Measurements from ENCODE around the gene GTF2E1. TPM values are rescaled to one million over a fixed set of nuclear protein-coding genes. Genes with fewer than 3 reads are reported as not detected.
A peak's percentile ranks its signal among the peaks of the same experiment; 100 is the strongest.

Gene GTF2E1
- total RNA-seq (2011; cell fraction: chromatin; rRNA removed; ENCODE audit: low replicate concordance): 12.6 and 25.4 TPM in 2 replicates
- total RNA-seq (2011; cell fraction: nucleolus; rRNA removed): 5.4 and 6.0 TPM in 2 replicates
- total RNA-seq (2011; cell fraction: nucleoplasm; rRNA removed): 10.2 and 10.7 TPM in 2 replicates
- total RNA-seq (2014; rRNA removed) (13.9 and 15.0 TPM in 2 replicates), total RNA-seq (2014; rRNA removed; fragmentation: Illumina TruSeq; extraction: Trizol) (17.4 and 22.1 TPM in 2 replicates), total RNA-seq (2015; rRNA removed; fragmentation: Illumina TruSeq; extraction: Trizol) (13.4 and 14.4 TPM in 2 replicates), total RNA-seq (2021) (20.1 and 22.4 TPM in 2 replicates), polyA plus RNA-seq (2011; rRNA removed) (14.3 and 23.5 TPM in 2 replicates), polyA plus RNA-seq (2014; fragmentation: Illumina TruSeq; extraction: Trizol) (15.0 and 22.5 TPM in 2 replicates), polyA plus RNA-seq (2014; fragmentation: Nextera tagmentation; extraction: Ambion mirVana) (10 to 100 TPM; 12.9 to 15.4 TPM), polyA plus RNA-seq (2014; rRNA removed) (13.3 and 14.7 TPM in 2 replicates), polyA minus RNA-seq (2011; rRNA and poly(A)+ RNA removed) (36.7 and 36.8 TPM in 2 replicates), Bru-seq, nascent RNA (percentile 75 among the genes with signal in this experiment), BruChase-seq, experiment 1, labeled RNA remaining after a 2-hour chase (percentile 68 among the genes with signal in this experiment), BruChase-seq, experiment 2, labeled RNA remaining after a 6-hour chase (percentile 70 among the genes with signal in this experiment)
- polyA plus RNA-seq (2011; cell fraction: cytosol; rRNA removed): 8.1 and 12.8 TPM in 2 replicates
- 6.1 and 6.7 TPM in 2 replicates for polyA plus RNA-seq (2011; cell fraction: nucleus; rRNA removed)
- 5.8 and 15.6 TPM in 2 replicates for polyA plus RNA-seq (2012)
- polyA minus RNA-seq (2011; cell fraction: cytosol; rRNA and poly(A)+ RNA removed): 9.6 and 9.8 TPM in 2 replicates
- polyA minus RNA-seq (2011; cell fraction: nucleus; rRNA and poly(A)+ RNA removed): 6.5 and 11.3 TPM in 2 replicates
- long read RNA-seq, experiment 1, transcript GTF2E1-201 (5 exons, 3,012 nt): major isoform, 32 of 50 reads
- long read RNA-seq, experiment 1, partial matches to known transcripts: 14 of 50 reads
- long read RNA-seq, experiment 1, other reads (novel, unspliced or antisense): 2 of 50 reads
- long read RNA-seq, experiment 2, partial matches to known transcripts: 0 of 9 reads
- long read RNA-seq, experiment 2, other reads (novel, unspliced or antisense): 6 of 9 reads
- long read RNA-seq, experiment 3, transcript GTF2E1-201 (5 exons, 3,012 nt): major isoform, 7 of 10 reads
- long read RNA-seq, experiment 3, partial matches to known transcripts: 2 of 10 reads
- long read RNA-seq, experiment 3, other reads (novel, unspliced or antisense): 1 of 10 reads

GRCh38 chr3:120742198-120742848 is at the start of gene GTF2E1, which contains the start of gene RABL3:
Gene GTF2E1 (plus strand): TSS chr3:120742744. CDS start chr3:120750553, 7,809 bp downstream.
Gene RABL3 (minus strand): TSS chr3:120742516. CDS start chr3:120742507, 9 bp downstream.
- 0 out of 3 replicates have a peak, but pooled peaks cover 4% of the 10 kb centered on the region for H3K36me3 ChIP-seq (ENCODE audit: control insufficient read depth, insufficient read depth, low read length)
- H3K9me3 ChIP-seq (replicated peaks; ENCODE audit: control insufficient read depth, insufficient read depth, low read depth, low read length): no peaks in the 10 kb centered on the region; the same call in 1 of the 2 replicates
- POLR2A ChIA-PET: interaction anchor here (0.7 to 1.0 kb wide), 3 partner anchors 12 to 183 kb away, joined by 3 to 4 read pairs (median 4); no protein-coding TSS in a partner anchor
- H4K20me1 ChIP-seq (replicated peaks; ENCODE audit: control insufficient read depth, insufficient read depth, low read length): no peaks in the 10 kb centered on the region
- intact Hi-C loops (cut with micrococcal nuclease) (loop anchor here (2.0 kb wide), 1 partner anchor 120 kb away; no protein-coding TSS in a partner anchor), in situ Hi-C loops (cut with MboI) (no loop called here)
- CTCF ChIA-PET (ENCODE audit: low intra/inter-chr PET ratio): no interaction called here
- H3K79me2 ChIP-seq (ENCODE audit: control insufficient read depth, insufficient read depth, low read length): peaks cover 55% of the 10 kb centered on the region
- no peaks in the 10 kb centered on the region for H3K9me1 ChIP-seq (ENCODE audit: control insufficient read depth, insufficient read depth, low read length)
- no peaks in the 10 kb centered on the region for H3K27me3 ChIP-seq (ENCODE audit: control insufficient read depth in 2 of 2, insufficient read depth in 2 of 2, low read length in 2 of 2)
- peak within 1 kb of the TSS; percentile 98 to 99 for H3K9ac ChIP-seq (ENCODE audit: insufficient read depth in 1 of 2, low read depth in 2 of 2, low read length in 2 of 2)
- ATAC-seq (peak; percentile 99), FAIRE-seq (peak; percentile 100), DNase-seq (ENCODE audit: extremely low read depth in 1 of 4, low spot score in 3 of 4) (peak; percentile 87 to 96 (median 92))
- H3K4me2 ChIP-seq (ENCODE audit: insufficient read depth, low read length): peak within 1 kb of the TSS; percentile 97
- peak within 1 kb of the TSS; percentile 98 for H3K4me3 ChIP-seq
- no TSS peak for BruUV-seq (replicated peaks)
- H3K4me1 ChIP-seq (replicated peaks in 1 of 2; ENCODE audit: control insufficient read depth in 2 of 2, insufficient read depth in 2 of 2, low read length in 2 of 2): no peaks in the 10 kb centered on the region; a peak in 2 of 5 replicates
- under 1% methylated on average over 32 of the region's 39 CpGs for WGBS (ENCODE audit: insufficient coverage, low coverage, missing lambda C conversion rate)
- peak within 1 kb of the TSS; percentile 100 for H3K27ac ChIP-seq (ENCODE audit: extremely low read depth, low read depth, low read length)
- peak within 1 kb of the TSS; percentile 100 for H2AFZ ChIP-seq (ENCODE audit: low read depth, low read length)
- TF ChIP-seq NFYB (IDR thresholded peaks at IDR 0.05; ENCODE audit: extremely low read depth, insufficient read length): peak; percentile 81
- TF ChIP-seq L3MBTL2 (IDR thresholded peaks at IDR 0.05): peak; percentile 84
- no peak for TF ChIP-seq FOXP4 (CRISPR knock-in tag; IDR thresholded peaks at IDR 0.05; ENCODE audit: borderline replicate concordance)
- peak; percentile 57 to 64; a peak in 2 of 4 replicates for TF ChIP-seq FOXK2 (conservative IDR thresholded peaks at IDR 0.05 in 1 of 2, IDR thresholded peaks at IDR 0.05 in 1 of 2; ENCODE audit: low read depth in 2 of 2)
- TF ChIP-seq SIRT6 (IDR thresholded peaks at IDR 0.05; ENCODE audit: low read depth, low read length): no peak
- TF ChIP-seq CREM (IDR thresholded peaks at IDR 0.05; ENCODE audit: low read depth): peak; percentile 98
- TF ChIP-seq TCF15 (CRISPR knock-in tag; IDR thresholded peaks at IDR 0.05): no peak
- peak; percentile 87 for TF ChIP-seq ZNF143 (CRISPR knock-in tag; IDR thresholded peaks at IDR 0.05)
- TF ChIP-seq PHB (CRISPR knock-in tag; IDR thresholded peaks at IDR 0.05): no peak
- peak; percentile 77; the same call in 1 of the 2 replicates for TF ChIP-seq PHF8 (IDR thresholded peaks at IDR 0.05; ENCODE audit: borderline replicate concordance, low read length)
- no peak for TF ChIP-seq ZNF512 (tag; IDR thresholded peaks at IDR 0.05)
- TF ChIP-seq CHD1 (IDR thresholded peaks at IDR 0.05; ENCODE audit: low read length): no peak
